Astrocyte of the spinal cord (primary cell): ENCODE results near the gene MT1B.
"Not testable (repeated sequence)": the region's sequence is repeated elsewhere in the genome, so short reads cannot be mapped to it uniquely, and the experiment has no call there.

Experiments used
- DNase-seq: peaks from one replicate; pipeline ENCODE4 v3.0.0; 2011; ENCODE audit warnings: low read depth, low spot score
- H3K4me3 ChIP-seq: 2 replicates; pipeline ENCODE4 v1.5.1; 2011; ENCODE audit warnings: low read depth, mild to moderate bottlenecking, low read length, moderate library complexity
- in situ Hi-C: cut with HindIII; loops from 2 replicates; pipeline ENCODE4 v1.10.0; 2017; ENCODE audit warnings: low sequenced_read_pairs
- TF ChIP-seq, protein P1 (sequence below): IDR thresholded peaks from 2 replicates; pipeline ENCODE4 v1.5.1; 2012; ENCODE audit warnings: low read depth, mild to moderate bottlenecking, low read length, inconsistent platforms

MT1B gene

DNA sequence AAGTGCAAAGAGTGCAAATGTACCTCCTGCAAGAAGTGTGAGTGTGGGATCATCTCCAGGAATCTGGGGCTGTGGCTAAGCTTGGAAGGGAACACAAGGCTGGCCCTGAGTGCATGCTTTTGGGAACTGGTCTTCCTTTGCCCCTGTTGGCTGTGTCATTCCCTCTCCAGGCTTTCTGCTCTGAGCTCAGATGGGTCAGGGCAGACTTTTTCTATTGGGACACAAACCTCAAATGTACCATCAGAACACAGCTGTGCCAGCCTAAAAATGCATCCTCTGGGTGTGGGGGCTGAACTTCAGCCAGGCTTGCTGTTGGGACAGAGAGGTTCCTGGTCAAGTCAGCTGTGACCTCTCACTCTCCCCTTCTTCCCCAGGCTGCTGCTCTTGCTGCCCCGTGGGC, 914 bp downstream of the MT1B start:
- no peak overlapping the region for H3K4me3 ChIP-seq
- no peak for DNase-seq
- in situ Hi-C loops = no loop called here
- TF ChIP-seq, protein P1, sequence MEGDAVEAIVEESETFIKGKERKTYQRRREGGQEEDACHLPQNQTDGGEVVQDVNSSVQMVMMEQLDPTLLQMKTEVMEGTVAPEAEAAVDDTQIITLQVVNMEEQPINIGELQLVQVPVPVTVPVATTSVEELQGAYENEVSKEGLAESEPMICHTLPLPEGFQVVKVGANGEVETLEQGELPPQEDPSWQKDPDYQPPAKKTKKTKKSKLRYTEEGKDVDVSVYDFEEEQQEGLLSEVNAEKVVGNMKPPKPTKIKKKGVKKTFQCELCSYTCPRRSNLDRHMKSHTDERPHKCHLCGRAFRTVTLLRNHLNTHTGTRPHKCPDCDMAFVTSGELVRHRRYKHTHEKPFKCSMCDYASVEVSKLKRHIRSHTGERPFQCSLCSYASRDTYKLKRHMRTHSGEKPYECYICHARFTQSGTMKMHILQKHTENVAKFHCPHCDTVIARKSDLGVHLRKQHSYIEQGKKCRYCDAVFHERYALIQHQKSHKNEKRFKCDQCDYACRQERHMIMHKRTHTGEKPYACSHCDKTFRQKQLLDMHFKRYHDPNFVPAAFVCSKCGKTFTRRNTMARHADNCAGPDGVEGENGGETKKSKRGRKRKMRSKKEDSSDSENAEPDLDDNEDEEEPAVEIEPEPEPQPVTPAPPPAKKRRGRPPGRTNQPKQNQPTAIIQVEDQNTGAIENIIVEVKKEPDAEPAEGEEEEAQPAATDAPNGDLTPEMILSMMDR = no peak

GRCh38 chr16:56653218-56653617, 1.5 kb downstream of the MT1B start:
- DNase-seq = no peak
- H3K4me3 ChIP-seq = no peak overlapping the region
- TF ChIP-seq, protein P1 = no peak
- in situ Hi-C loops = no loop called here

GRCh38 chr16:56657555-56658326, 6.1 kb downstream of the MT1B start, which contains the start of gene MT1F:
TSS of gene MT1F (plus strand) at chr16:56657959. CDS start at chr16:56658059, 100 bp downstream.
- TF ChIP-seq, protein P1 = no peak

GRCh38 chr16:56658327-56658875, 6.7 kb downstream of the MT1B start:
- TF ChIP-seq, protein P1 = no peak
- no peak for DNase-seq
- peak overlapping the region; percentile 43 for H3K4me3 ChIP-seq
- in situ Hi-C loops = no loop called here

More at GRCh38 chr16:56657555-56658326, 6.1 kb downstream of the MT1B start, which contains the start of gene MT1F:
- H3K4me3 ChIP-seq = peak within 1 kb of the TSS; percentile 43
- DNase-seq = no peak
- in situ Hi-C loops = no loop called here

GRCh38 chr16:56662357-56663354, 11.0 kb downstream of the MT1B start:
- TF ChIP-seq, protein P1 = no peak
- no peak overlapping the region for H3K4me3 ChIP-seq
- in situ Hi-C loops = no loop called here
- no peak for DNase-seq

GRCh38 chr16:56664506-56664905, 12.8 kb downstream of the MT1B start:
- TF ChIP-seq, protein P1 = no peak
- no peak overlapping the region for H3K4me3 ChIP-seq
- in situ Hi-C loops = no loop called here
- DNase-seq = no peak

- in situ Hi-C loops, DNase-seq, H3K4me3 ChIP-seq: not testable (repeated sequence)
Observed at GRCh38 chr16:56665286-56666261, 13.9 kb downstream of the MT1B start.
